Calu3 (cell line): ENCODE results near the gene ADRA1B. TPM values are rescaled to one million over a fixed set of nuclear protein-coding genes. Genes with fewer than 3 reads are reported as not detected.

ENCODE experiments used
- BruUV-seq: library from RNA; stranded (reverse); fragments of 400-500 nt; replicated peaks from 2 replicates; lab custom pipeline; 2021; lab: Mats Ljungman, UMichigan
- CTCF ChIA-PET: fragments of 300-600 bp; sonication (Branson Sonifier 250); formaldehyde crosslinking; loops from one replicate; lab custom pipeline; 2022; ENCODE audit warnings: antibody characterized with exemption; lab: Charles Lee
- DNase-seq: peaks from one replicate; pipeline ENCODE4 v3.0.0; 2022
- H3K27ac Mint-ChIP-seq: one replicate; pipeline ENCODE4 v1.8.0; 2022; ENCODE audit warnings: mixed read lengths; ENCODE audit not compliant: unreplicated experiment
- H3K27me3 Mint-ChIP-seq: one replicate; pipeline ENCODE4 v1.8.0; 2022; ENCODE audit warnings: mixed read lengths; ENCODE audit not compliant: unreplicated experiment
- H3K36me3 Mint-ChIP-seq: one replicate; pipeline ENCODE4 v1.8.0; 2022; ENCODE audit warnings: mild to moderate bottlenecking, moderate library complexity, mixed read lengths; ENCODE audit not compliant: insufficient read depth, unreplicated experiment
- H3K4me1 Mint-ChIP-seq: one replicate; pipeline ENCODE4 v1.8.0; 2022; ENCODE audit warnings: mild to moderate bottlenecking, low read depth, mixed read lengths; ENCODE audit not compliant: unreplicated experiment
- H3K4me3 Mint-ChIP-seq: one replicate; pipeline ENCODE4 v1.8.0; 2022; ENCODE audit warnings: mild to moderate bottlenecking, low read depth, moderate library complexity, mixed read lengths; ENCODE audit not compliant: unreplicated experiment
- H3K9me3 Mint-ChIP-seq: one replicate; pipeline ENCODE4 v1.8.0; 2022; ENCODE audit warnings: low read depth, mixed read lengths; ENCODE audit not compliant: unreplicated experiment
- intact Hi-C: fragments of 100-400 bp; cut with micrococcal nuclease; formaldehyde crosslinking; loops from one replicate; pipeline ENCODE4 v1.10.0; 2022; ENCODE audit not compliant: unreplicated experiment
- total RNA-seq: library from RNA; stranded (reverse); gene quantifications from 2 replicates; pipeline ENCODE4 v1.2.3, GENCODE V29; 2022
- TF ChIP-seq, protein P1 (sequence below): fragments of 200-600 bp; IDR thresholded peaks from one replicate; pipeline ENCODE4 v1.8.0; 2022; ENCODE audit warnings: antibody characterized with exemption; ENCODE audit not compliant: unreplicated experiment

The ADRA1B gene
- total RNA-seq, 1 experiment from 2014 or later, result 10.9 TPM

GRCh38 chr5:159928122-159928909, 12.0 kb downstream of the ADRA1B start:
- DNase-seq, result peak; percentile 52
- BruUV-seq, result no TSS peak
- intact Hi-C loops, result no loop called here

GRCh38 chr5:159929176-159929575, 12.9 kb downstream of the ADRA1B start:
- no peaks in the 10 kb centered on the region for H3K9me3 Mint-ChIP-seq
- CTCF ChIA-PET, result no interaction called here
- BruUV-seq, result no TSS peak
- no peak overlapping the region for H3K27ac Mint-ChIP-seq
- no peaks in the 10 kb centered on the region for H3K36me3 Mint-ChIP-seq
- intact Hi-C loops, result no loop called here
- TF ChIP-seq, protein P1, sequence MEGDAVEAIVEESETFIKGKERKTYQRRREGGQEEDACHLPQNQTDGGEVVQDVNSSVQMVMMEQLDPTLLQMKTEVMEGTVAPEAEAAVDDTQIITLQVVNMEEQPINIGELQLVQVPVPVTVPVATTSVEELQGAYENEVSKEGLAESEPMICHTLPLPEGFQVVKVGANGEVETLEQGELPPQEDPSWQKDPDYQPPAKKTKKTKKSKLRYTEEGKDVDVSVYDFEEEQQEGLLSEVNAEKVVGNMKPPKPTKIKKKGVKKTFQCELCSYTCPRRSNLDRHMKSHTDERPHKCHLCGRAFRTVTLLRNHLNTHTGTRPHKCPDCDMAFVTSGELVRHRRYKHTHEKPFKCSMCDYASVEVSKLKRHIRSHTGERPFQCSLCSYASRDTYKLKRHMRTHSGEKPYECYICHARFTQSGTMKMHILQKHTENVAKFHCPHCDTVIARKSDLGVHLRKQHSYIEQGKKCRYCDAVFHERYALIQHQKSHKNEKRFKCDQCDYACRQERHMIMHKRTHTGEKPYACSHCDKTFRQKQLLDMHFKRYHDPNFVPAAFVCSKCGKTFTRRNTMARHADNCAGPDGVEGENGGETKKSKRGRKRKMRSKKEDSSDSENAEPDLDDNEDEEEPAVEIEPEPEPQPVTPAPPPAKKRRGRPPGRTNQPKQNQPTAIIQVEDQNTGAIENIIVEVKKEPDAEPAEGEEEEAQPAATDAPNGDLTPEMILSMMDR, result no peak
- no peak for DNase-seq
- no peak overlapping the region for H3K4me3 Mint-ChIP-seq
- H3K27me3 Mint-ChIP-seq, result no peaks in the 10 kb centered on the region
- H3K4me1 Mint-ChIP-seq, result peaks cover 23% of the 10 kb centered on the region

More at GRCh38 chr5:159928122-159928909, 12.0 kb downstream of the ADRA1B start:
- Mint-ChIP-seq H3K4me1 (peaks cover 14% of the 10 kb centered on the region), H3K36me3 (no peaks in the 10 kb centered on the region), H3K4me3 (no peak overlapping the region), H3K27me3 (no peaks in the 10 kb centered on the region), H3K27ac (peak overlapping the region; percentile 5), H3K9me3 (no peaks in the 10 kb centered on the region)
- CTCF ChIA-PET, result interaction anchor here (0.6 to 1.0 kb wide), 3 partner anchors 11 to 470 kb away, joined by 3 to 4 read pairs (median 3); no protein-coding TSS in a partner anchor
- TF ChIP-seq, protein P1, result no peak

DNA sequence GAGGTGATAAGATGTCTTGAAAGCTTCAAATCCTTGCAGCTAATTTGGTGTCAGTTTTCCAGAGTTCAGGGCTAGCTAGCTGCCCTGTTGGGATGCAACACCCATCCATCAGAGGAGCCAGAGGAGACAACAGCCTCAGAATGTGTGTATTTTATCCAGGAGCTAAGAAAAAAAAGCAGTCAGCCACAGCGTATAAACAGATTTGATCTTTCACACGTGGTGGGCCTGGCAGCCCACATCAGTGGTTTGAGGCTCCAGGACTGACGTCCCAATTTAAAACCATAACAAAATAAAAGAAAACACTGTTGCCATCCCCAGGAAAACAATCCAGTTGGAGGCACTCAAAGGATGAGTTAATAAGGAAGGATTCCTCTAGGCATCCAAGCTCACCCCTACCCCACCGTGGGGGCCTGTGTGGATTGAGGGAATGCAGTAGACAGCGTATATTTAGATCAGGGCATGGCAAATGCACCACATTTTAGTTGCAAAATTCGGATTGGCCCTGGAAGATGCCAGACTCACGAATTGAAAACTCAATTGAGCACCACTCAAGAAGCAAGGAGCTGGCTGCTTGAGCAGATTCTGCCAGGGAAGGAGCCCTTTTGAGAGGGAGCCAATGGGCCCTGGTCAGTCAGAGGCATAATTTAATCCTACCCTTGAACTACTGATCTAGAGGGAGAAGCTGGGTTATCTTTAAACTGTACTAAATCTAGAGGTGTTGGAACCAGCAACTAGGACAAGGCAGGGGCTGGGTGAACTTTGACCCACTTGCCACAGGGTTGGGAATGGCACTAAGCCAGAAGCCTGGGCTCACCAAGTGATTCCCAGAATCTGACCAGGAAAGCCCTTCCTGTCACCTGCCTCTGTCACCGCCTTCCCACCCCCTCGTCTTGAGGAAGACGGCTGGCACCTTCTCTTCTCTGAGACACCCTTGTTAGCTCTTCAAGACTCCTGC, 17.5 kb downstream of the ADRA1B start:
- no peak overlapping the region for H3K4me3 Mint-ChIP-seq
- TF ChIP-seq, protein P1, result no peak
- no peaks in the 10 kb centered on the region for H3K36me3 Mint-ChIP-seq
- intact Hi-C loops, result no loop called here
- H3K9me3 Mint-ChIP-seq, result no peaks in the 10 kb centered on the region
- DNase-seq, result no peak
- CTCF ChIA-PET, result interaction anchor here (0.6 to 1.0 kb wide), 2 partner anchors 38 to 672 kb away, joined by 3 read pairs; no protein-coding TSS in a partner anchor
- no peak overlapping the region for H3K27ac Mint-ChIP-seq
- no TSS peak for BruUV-seq
- H3K4me1 Mint-ChIP-seq, result peaks cover 12% of the 10 kb centered on the region
- H3K27me3 Mint-ChIP-seq, result no peaks in the 10 kb centered on the region

DNA sequence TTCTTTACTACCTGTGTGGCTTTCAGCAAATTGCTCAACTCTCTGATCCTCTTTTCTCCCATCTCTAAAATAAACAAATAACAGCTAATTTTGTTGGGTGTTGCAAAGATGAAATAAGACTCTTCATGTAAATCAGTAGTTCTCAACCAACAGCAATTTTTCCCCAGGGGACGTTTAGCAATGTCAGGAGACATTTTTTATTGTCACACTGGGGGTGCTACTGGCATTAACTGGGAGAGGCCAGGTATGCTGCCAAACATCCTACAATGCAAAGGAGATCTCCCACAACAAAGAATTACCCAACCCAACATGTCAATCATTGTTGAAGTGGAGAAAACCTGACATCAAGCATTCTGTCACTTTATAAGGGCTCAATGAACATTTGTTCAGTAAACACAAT, 19.7 kb downstream of the ADRA1B start:
- no peak for DNase-seq
- intact Hi-C loops, result no loop called here
- no peaks in the 10 kb centered on the region for H3K9me3 Mint-ChIP-seq
- CTCF ChIA-PET, result no interaction called here
- H3K27me3 Mint-ChIP-seq, result no peaks in the 10 kb centered on the region
- TF ChIP-seq, protein P1, result no peak
- no TSS peak for BruUV-seq
- H3K27ac Mint-ChIP-seq, result no peak overlapping the region
- no peak overlapping the region for H3K4me3 Mint-ChIP-seq
- H3K4me1 Mint-ChIP-seq, result peaks cover 11% of the 10 kb centered on the region
- no peaks in the 10 kb centered on the region for H3K36me3 Mint-ChIP-seq
